GM19372 (cell line): ENCODE data around the gene EVPL.
A peak's percentile ranks its signal among the peaks of the same experiment; 100 is the strongest.
"Not testable (repeated sequence)": the region's sequence is repeated elsewhere in the genome, so short reads cannot be mapped to it uniquely, and the experiment has no call there.

Experiments
- ATAC-seq: cut with Tn5 transposase; IDR thresholded peaks from one replicate; pipeline ENCODE4 v1.9.1; 2021; ENCODE audit warnings: mild to moderate bottlenecking, low read depth, moderate library complexity; ENCODE audit not compliant: unreplicated experiment

The EVPL gene

DNA sequence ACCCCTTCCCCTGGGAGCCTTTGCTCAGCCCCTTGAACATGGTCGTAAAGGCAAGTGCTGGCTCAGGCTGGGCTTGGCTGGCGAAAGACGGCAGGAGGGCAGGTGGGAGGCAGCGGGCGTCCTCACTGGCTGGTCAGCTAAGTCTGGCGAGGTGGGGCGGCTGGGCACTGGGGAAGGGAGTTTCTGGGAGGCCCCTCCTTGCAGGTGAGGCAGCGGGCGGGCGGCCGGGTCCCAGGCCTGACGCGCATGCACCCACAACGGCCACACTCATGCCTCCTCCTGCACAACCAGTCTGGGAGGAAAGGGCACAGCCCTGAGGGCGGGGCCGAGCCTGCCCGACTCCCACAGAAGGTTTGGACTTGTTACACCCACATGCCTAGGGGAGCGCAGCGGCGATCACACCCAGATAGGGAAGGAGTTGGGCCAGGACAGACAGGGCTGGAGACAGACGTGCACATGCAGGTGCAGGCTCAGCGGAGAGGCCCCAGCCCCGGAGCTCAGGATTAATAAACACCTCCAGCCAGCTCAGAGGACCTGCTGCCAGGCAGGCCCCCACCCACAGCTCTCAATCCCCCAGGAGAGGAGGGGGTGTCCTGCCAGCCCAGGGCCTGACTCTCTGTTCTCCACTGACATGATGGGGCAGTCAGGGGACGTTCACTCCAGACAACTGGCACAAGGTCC, at the start of gene EVPL:
EVPL (minus strand) TSS at position 148 of the 681 bp plus-strand sequence; CDS start at position 40, 108 bp downstream.
- no peak for ATAC-seq

DNA sequence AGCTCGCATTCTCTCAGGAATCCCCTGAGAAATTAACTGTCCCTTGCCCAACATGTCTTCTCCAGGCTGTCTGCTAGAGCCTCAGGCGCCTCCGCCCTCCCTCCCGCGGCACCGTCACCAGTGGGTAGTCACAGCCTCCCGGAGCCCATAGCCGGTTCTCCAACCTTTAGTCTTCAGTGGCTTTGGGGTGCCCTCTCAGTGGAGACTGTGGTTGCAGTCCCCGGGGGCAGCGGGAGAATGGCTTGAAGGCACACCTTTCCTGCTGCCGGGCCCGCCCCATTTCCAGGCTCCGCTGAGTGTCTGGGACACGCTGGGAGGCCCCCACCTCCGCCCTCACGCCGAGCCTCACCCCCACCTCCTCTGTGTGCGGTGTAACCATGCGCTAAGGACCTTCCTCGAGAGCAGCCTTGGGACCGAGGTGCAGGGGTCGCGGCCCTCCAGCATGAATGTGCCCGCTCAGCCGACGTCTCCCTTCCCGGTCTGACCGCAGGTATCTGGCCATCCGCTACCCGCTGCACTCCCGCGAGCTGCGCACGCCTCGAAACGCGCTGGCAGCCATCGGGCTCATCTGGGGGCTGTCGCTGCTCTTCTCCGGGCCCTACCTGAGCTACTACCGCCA, 49.1 kb upstream of the EVPL start:
- no peak for ATAC-seq

DNA sequence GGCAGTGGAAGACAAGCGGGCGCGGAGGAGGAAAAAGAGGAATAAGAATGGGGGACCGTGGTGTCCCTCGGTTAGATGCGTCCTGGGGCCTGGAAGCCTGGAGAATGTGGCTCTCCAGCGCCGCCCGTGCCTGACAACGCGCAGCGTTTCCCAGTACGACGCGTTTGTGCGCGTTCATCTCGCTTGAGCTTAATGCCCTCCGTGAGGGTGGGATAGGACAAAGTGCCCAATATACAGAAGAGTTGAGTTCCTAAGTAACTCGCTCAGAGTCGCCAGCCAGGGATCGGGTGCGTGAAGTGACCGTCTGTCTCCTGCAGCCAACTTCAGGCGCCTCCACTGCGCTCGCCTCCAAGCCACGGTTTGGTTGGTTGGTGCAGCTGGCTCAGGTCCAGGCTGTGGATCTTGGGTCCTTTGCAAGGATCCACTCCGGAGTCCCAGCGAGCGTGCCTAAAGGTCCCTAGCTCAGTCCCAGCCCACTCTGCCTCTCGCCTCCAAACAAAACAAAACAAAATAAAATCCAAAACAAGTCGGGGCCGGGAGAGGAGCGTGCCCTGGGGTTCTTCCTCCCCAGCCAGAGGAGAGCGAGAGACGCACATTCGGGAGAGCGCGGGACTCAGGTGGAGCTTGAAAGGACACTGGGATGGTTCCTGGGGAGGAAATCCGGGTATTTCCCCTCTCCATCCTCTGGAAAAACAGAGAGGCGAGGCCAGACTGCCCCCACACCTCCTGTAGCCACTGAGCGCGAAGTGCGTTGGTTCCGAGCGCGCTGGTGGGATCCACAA, 48.4 kb upstream of the EVPL start:
- no peak for ATAC-seq

DNA sequence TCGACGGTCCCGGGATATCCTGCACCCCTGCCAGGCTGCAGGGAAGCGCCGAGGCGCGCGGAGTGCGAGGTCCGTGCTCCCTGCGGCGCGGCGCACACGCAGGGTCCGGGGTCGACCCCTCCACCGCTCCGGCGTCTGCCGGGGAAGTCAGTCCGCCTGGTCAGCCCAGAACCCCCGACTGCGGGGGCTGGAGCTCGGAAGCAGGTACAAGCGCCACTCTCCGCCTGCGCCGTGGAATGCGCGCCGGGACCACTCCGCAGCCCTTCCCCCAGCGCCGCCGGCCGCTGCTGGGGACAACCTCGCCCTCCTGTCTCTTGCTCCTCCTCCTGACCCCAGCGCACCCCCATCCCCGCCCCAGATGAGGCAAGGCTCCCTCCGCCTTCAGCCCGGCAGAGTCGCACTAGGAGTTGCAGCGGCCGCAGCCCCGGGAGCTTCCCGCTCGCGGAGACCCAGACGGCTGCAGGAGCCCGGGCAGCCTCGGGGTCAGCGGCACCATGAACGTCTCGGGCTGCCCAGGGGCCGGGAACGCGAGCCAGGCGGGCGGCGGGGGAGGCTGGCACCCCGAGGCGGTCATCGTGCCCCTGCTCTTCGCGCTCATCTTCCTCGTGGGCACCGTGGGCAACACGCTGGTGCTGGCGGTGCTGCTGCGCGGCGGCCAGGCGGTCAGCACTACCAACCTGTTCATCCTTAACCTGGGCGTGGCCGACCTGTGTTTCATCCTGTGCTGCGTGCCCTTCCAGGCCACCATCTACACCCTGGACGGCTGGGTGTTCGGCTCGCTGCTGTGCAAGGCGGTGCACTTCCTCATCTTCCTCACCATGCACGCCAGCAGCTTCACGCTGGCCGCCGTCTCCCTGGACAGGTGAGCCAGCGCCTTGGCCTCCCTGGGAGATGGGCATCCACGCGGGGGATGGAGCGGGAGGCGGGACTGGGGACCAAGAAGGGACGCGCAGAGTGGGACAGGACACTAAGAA, 47.6 kb upstream of the EVPL start, which contains the start of gene GALR2:
GALR2 (plus strand) TSS at position 392 of the 974 bp plus-strand sequence; CDS start at position 495, 103 bp downstream.
- no peak for ATAC-seq

DNA sequence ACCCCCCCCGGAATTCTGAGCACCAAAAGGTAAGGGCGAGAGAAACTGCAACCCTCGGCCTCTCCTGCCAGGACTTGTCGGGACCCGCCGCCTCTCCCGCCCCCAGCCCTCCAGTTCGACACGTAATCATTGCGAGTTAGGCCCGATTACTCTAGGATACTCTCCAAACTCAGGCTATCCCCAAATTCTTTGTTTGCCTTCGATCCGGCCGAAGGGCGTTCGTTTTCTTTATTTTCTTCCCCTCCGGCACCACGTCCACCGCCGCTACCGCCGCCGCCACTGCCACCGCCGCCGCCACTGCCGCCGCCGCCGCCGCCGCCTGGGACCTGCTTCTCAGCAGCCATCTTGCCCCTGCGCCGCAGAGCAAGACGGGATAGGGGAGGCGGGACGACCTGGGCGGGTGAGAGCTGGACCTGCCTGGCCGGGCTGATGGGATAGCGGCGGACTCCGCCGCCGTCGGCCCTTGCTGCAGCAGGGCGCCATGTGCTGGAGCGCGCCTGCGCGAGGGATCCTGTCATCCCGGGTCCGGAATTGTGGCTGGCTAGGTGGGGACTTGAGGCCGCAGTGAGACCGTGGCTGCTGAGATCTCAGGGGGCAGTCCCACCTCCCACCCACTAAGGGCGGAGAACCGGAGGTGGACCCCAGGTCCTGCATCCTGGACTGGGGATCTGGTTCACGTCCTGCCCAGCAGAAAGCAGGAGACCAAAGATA, 45.2 kb upstream of the EVPL start, which contains the start of gene SRP68:
SRP68 (minus strand) TSS at position 370 of the 711 bp plus-strand sequence; CDS start at position 344, 26 bp downstream.
- peak; percentile 81 for ATAC-seq

DNA sequence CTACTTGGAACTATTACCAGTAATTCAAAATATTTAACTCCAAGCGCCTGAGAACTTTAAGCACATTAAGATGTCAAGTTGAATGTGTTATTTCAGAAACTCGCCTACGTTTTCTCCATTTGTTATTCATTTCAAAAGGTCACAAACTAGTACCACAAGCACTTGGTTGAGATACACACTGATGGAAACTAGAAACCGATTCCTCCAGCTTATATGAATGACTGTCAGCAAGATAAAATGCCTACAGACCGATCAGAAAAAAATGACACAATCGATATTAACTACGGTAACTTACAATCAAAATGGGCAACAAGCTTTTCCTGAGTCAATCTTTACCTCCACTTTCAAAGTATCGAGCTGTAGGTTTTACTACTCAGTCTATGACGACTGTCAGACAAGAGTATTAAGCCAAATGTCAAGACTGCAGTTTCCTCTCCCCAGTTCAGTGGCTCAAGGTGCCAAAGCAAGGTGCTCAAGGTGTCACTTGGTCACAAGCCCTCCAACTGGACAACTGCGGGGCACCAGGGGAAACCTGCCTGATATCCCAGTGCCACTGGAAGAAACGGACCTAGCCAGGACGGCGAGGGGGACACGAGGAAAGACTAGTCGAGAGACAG, 44.5 kb upstream of the EVPL start:
- no peak for ATAC-seq

DNA sequence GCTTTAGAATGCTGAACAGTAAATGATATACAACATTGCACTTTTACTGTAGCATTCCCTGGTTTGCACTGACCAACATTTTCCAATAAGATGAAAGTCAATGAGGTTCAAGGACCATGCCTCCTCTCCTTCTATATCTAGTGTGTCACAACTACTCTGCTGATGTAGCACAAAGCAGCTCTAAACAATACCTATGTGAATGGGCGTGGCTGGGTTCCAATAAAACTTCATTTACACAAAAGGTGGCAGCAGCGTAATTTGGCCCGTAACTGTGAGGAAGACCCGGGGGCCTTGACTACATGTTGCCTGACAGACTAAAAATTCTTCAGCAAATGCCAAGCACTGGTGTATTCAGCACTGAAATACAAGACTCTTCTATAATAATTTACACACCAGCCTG, 38.7 kb upstream of the EVPL start:
- no peak for ATAC-seq

DNA sequence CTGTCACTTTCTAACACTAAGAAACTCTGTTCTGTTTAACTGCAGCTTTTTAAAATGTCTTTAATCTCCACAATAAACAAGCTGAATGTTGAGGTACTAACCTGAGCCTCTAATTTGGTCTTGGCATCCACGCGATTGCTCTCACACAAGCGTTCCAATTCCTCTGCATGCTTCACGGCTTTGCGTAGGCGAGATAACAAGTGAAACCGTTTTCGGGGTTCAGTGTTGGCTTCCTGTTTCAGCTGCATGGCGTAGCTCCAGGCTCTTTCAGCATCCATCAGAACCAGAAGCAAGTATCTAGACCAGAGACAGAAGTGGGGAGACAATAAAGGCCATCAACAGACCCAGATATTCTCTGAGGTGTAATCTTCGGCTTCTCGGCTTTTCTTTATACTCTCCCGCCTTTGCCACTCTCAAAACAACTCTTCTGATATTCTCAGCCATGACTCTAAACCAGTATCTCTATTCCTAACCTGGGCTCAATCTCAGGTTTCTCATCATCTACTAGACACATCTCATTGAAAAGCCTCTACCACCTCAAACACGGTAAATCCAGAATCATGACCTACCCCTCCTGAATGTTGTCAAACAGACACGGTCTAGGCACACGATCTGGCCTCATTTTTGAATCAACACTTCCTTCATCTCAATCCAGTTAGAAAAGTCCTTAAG, 36.9 kb upstream of the EVPL start:
- ATAC-seq, result no peak

DNA sequence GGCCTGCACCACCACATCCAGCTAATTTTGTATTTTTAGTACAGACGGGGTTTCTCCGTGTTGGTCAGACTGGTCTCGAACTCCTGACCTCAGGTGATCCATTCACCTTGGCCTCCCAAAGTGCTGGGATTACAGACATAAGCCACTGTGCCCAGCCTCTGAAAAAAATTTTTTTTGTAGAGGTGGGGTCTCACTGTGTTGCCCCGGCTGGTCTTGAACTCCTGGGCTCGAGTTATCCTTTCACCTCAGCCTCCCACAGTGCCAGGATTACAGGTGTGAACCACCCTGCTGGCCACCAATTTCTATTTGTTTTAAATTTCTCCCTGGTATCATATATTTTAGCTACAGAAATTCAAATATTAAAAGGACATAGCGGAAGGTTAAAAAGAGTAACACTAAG, 31.2 kb upstream of the EVPL start:
- ATAC-seq, result not testable (repeated sequence)

DNA sequence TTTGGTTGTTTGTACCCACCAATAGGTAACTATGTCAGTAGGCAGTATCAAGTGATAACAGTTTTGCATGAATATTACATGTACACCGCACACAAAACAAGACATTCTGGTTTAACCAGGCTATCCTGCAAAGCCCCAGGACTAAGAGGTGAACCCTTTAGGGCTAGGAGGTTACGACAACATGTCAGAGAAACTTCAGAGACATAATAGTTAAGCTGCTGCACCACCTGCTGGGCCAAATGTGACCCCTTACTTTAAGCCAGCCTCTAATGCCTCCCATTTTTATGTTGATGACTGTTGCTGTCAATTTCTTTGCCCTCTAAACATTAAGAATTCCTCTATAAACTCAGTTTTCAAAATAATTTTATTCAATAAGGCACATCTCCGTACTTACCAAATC, 29.8 kb upstream of the EVPL start:
- no peak for ATAC-seq

DNA sequence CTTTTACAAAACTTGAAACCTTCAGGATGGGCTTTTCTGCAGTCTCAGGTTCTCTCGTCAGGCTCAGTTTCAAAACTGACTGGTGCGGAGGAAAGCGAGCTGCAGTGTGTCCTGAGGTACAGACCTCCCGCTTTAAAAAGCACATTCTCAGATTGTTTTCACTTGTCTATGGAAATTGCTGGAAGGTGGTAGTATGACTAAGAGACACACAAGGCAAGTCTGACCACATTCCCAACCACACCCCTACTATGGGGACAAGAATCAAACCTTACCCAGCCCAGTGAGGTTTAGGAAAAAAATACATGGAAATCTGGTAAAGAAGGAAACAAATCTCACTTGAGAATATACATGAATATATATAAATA, 27.0 kb upstream of the EVPL start:
- ATAC-seq, result no peak

DNA sequence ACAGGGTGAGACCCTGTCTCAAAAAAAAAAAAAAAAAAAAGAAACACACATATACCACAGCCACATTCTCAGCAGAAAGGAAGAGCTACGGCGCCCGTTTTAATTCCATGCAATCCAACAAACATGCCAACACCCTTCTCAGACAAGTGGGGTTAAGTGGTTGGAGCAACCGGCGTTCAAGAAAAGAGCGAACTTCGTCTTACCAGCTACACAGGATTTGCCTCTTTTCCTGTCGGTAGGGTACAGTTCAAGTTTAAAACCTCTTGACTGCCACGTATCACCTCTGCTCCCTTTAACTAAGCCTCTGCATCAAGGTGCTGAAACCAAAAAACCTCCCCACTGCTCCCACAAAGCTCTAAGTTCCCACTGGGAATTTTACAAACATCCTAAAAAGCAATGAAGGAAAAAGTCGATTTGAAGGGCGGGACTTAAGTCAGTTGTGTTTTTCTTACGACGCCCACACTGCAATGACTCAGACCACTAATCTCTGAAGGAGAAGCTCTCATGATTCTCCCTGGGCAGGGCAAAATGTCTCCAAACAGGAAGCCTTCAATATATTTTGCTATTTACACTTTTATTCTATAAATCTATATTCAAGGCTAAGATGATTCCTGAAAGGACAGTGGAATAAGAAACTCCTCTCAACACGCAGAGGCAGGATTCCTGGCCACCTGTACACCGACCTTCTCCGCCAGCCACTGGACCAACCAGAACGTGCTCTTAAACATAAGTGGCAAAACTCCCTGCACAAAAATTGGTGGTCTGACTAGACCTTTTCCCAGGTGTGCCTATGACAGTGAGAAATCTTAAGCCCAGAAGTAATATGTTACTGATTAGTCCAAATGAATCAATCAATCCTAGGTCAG, 26.4 kb upstream of the EVPL start:
- ATAC-seq, result no peak

DNA sequence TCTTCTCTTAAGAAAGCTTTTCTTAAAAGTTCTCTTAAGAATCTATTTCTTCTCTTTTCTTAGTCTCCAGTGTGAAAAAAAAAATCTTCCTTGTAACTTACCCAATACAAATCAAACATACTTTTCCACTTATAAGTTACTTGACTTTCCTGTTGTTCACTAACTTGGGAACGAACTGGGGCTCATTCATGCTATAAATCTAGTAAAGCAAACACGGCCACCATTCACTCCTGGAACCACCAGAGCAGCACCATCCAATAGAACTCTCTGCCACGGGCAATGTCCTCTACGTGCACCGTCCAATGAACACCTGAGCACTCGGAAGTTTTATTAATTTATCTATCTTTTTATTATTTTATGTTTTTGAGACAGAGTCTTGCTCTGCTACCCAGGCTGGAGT, 24.5 kb upstream of the EVPL start:
- ATAC-seq, result no peak

DNA sequence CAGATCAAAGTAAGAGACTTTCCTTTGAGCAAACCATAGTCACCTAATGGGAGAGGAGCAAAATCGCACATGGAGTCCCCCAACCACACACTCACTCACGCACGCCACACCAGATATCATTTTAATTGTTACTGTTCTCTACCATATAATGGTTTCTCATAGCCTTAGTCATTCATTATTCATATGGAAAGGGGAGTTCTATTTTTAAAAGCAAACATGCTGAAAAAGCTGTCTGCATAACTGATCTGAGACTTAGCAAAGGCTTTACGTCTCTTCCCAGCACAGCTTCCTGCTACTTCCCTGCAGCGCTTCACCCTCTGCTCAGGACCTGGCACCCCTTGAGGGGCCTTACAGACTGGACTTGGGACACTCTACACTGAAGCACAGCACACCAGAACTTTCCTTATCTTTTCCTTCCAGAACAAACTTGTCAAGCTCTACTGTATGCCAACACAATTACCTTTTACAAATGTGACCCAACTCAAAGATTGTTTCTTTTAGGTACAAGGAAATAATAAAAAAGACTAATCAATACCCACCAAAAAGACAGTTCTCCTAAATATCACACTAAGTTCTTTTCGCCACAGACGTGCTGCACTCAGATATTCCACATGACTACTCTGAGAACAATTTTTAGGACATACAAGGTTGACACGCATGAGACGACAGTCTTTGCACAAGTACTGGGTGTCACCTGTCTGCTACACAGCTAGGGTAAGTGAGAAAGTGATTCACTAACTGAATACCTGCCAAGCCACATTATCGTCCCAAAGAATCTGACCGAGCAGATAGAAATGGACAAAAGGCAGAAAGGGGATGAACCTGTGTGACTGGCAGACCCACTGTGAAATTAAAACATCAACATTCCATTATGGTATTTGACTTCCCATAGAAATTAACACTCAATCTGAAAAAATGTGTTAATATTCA, 23.7 kb upstream of the EVPL start:
- no peak for ATAC-seq

DNA sequence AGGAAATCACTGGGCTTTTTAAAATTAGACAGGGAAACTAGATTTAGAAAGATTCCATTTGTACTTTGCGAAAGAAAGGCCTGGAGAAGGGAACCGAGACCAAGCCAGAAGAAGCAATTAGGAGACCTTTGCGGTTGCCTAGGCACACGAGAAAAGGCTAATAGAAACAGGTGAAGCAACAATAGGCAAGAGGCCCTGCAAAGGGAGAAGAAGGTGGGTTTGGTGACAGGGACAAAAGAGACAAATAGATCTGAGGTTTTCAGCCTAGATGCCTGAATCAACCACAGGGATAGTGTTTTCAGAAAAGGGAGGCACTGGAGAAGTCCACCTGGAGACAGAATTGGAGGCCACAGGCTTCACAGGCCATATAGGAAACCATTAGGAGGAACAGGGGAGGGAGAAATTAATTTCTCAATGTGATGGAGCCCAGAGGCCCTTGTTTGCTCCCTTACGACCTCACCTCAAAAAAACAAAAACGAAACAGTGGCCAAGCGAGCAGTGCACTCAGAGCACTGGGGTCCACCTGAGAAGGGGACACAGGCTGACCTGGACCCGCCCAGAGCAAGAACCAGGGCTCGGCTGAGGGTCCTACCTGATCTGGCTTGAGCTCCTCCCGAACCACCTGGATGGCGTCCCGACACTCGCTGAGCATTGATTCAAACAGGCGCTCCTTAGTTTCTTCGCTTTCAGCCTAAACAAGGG, 22.9 kb upstream of the EVPL start:
- ATAC-seq, result no peak

DNA sequence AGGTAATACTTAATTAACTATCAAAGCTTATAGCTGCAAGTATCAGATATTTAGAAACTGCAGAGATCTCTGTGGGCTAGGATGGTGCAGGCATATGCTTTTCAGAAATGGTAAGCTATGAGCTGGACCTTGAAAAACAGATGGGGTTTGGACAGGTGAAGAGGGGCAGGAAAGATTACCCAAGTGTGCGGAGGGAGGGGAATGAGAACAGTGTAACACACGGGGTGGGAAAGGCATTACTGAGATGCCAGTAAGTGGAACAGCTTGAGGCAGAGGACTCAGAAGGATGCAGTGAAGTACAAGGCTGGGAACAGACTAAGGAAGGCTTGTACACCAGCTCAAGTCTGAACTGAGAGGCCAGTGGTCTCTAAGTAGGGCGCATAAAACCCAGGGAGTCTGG, 22.1 kb upstream of the EVPL start:
- no peak for ATAC-seq
